NAMALWA (cell line): ENCODE measurements around the gene FAF2.

Source experiments
- DNase-seq: peaks from one replicate; pipeline ENCODE4 v3.0.0-alpha.2; 2015; ENCODE audit warnings: low spot score

FAF2 gene

GRCh38 chr5:176531902-176532493, 83.8 kb downstream of the FAF2 start:
- DNase-seq: no peak

- DNase-seq: no peak
These were observed 84.6 kb downstream of the FAF2 start for GRCh38 chr5:176532795-176533194.

- DNase-seq: peak; percentile 23
These were observed 85.2 kb downstream of the FAF2 start for GRCh38 chr5:176533390-176533789.

DNA sequence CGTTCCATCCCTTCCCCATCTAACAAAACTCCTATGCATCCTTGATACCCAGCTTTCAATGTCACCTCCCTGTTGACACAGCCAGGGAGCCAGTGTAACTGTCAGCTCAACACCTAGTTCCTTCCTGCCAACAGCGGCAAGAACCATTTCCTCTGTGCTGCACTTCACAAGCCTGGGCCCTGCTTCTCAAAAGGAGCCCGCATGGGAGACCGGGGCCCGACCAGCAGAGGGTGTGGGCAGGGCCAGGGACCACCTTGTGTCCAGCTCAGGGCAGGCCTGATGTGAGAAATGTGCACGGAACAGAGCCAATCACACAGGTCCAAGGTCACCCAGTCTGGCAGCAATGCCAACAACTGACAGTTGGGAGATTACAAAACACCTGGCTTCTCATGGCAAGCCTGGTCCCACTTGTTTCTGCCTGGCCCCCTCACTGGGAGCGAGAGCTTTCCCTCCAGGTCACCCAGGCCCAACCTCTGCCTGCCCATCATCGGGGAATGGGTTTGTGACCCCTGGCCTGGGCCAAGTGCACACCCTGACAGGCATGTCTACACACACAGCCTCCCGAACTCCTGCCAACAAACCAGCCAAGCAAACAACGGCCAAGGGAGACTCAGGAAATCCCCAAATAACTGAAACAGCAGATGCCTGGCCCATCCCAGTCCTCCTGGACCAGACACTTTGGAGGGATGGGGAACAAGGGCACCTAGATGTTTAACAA, 85.9 kb downstream of the FAF2 start:
- DNase-seq: peak; percentile 62

- peak; percentile 61 for DNase-seq
These were observed 86.5 kb downstream of the FAF2 start for GRCh38 chr5:176534640-176535039.

GRCh38 chr5:176535101-176535663, 87.0 kb downstream of the FAF2 start:
- peak; percentile 69 for DNase-seq

GRCh38 chr5:176535664-176536131, 87.5 kb downstream of the FAF2 start:
- DNase-seq: peak; percentile 62

GRCh38 chr5:176536132-176536901, 88.1 kb downstream of the FAF2 start:
- peak; percentile 83 for DNase-seq

- DNase-seq: peak; percentile 97
These were observed 88.8 kb downstream of the FAF2 start, which contains the start of gene RNF44 for GRCh38 chr5:176536902-176537553. Gene RNF44 (minus strand): TSS chr5:176537402. CDS start chr5:176532472, 4,930 bp downstream.

DNA sequence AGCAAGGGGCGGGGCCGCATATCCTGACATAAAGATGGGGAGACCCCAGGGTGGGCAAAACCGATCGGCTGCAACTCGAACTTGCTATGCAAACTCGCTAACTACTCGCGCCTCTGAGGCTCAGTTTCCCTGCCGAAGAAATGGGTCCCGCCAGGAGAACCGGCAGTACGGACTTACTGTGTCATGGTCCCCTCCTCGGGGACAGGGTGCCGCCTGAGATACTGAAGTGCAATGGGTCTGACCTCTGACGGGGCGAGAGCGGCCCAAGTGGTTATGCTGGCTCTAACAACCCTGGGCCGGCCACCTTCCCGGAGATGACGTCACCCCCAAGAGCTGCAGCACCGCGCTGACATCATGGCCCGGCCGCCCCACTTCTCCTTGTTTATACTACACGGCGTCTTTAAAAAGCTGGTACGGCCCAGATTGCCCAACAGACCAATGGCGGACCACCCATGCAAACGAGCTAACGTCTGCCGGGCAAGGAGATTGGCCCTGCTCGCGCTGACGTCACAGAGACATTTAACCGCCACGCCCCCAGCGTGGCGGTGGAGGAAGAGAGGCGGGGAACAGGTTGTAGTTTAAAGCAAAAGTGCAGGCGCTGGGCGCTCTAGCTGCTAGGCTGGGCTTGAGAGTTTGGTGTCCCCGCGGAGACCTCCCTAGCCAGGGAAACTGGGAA, 89.5 kb downstream of the FAF2 start:
- peak; percentile 100 for DNase-seq

DNA sequence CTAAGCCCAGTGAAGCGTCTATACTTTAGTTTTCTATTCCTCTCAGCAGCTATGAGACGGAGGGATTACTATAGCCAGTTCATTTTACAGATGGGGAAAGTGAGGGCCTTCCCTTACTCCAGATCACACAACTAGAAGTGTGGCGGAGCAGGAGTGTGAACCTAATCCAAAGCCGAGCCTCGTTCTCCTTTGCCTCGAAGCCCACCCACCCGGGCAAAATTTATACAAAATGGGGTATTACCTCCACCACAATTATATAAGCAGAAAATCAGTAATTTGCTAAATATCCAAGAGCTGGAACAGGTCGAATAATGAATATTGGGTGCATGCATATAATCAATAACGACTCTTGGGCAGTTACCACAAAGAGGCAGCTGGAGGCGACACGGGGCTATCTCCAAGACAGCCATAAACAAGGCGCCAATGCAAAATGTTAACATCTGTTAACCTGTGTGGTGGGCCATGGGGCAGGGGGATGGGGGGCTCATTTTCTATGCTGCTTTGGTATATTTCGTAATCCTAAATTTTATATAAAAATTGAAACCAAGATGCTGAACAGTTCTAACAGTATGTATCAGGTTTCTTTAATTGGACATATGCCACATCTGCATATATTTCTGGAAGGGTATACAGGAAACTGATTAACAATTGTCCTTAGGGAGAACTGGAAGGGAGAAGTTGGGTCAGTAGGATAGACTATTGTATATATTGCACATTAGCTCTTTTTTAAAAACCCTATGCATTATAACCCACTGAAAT, 90.2 kb downstream of the FAF2 start:
- DNase-seq: peak; percentile 24

- DNase-seq: peak; percentile 27
These were observed 90.8 kb downstream of the FAF2 start for GRCh38 chr5:176538989-176539384.

GRCh38 chr5:176540476-176540899, 92.3 kb downstream of the FAF2 start:
- no peak for DNase-seq

GRCh38 chr5:176540956-176541337, 92.8 kb downstream of the FAF2 start:
- DNase-seq: no peak

DNA sequence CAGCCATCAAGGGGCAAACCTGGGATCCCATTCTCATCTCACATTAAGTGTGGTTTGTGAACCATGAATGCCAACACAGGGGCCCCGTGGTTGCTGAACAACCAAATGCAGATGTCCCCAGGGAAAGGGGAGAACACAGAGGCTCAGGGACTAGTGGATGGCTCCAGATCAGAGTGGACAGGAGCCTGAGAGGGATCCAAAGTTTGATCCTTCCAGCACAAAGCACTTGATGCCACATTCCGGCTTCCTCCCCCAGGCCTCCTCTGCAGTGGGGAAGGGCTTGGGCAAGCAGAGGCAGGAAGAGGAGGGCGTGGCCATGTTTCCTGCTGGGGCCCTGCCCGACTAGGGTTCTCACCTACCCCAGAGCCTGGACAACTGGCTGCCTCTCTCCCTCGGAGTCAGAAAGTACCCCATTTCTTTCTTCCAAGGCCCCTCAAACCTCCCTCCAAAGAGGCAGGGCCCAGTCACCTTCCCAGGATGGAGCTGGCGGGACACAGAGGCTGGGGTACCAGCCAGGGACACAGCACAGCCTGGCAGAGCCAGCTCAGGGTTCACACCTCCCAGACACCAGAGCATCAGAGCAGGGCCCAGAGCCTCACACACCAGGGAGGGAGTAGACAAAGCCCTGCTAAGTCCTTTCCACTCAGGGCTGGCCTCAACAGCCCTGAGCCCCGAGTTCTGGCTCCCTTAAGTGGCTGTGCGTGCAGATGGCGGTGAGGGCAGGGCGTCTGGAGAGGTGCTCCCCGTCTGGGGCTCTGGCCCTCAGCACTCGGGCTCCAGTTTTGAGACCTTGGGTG, 93.4 kb downstream of the FAF2 start:
- peak; percentile 42 for DNase-seq

DNA sequence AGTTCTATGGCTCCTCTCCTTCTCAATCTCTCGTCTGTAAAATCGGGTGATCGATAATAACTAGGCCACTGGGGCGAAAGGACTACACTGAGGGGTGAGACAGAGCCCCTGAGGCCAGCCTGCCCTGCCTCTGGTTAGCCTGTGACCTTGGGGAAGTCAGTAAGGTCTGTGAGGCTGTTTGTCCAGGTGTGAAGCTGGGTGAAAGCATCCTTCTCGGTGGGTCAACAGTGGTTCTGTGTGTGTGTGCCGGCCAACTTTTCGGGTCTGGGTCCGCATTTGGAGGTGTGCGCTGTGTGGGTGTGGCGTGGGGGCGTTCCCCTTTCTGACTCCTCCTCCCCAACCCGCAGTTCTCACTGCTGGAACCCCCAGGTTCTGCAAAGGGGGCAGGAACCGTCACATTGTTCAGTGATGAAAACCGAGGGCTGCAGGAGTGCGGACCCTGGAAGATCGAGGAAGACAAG, 94.0 kb downstream of the FAF2 start:
- DNase-seq: peak; percentile 46

- peak; percentile 60 for DNase-seq
These were observed 94.6 kb downstream of the FAF2 start for GRCh38 chr5:176542596-176543427.

DNA sequence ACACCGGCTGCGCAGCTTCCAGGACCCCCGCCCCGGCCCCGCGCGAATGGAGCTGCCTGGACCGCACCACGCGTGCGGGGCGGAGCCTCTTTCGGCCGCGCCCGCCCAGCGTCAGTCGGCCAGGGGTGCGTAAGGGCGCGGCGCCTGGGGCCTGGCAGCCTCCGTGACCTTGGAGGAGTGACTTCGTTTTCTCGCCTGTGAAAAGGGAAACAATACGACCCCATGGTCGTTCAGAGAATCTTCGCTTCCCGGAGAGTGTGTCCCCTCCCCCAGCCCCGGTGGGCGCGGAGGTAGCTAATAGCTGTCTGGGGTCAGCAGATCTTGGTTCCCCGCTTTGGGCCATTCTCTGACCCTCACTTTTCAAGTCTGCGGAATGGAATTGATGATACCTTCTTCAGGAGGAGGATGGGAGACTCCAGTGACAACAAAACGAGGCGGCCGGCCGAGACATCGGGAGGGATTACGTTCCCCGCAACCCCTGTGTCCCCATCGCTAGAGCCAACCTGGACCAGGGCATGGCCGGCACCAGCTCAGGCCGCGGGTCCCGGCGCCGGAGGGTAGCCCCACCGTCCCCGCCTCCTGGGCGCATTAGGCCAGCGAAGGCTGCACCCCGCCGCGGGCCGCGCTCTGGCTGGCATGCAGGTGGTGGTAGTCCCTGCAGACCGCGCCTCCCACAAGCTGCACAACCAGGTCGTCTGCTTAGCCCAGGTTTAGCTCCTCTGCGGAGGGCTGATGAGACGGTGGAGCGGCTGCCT, 95.4 kb downstream of the FAF2 start:
- DNase-seq: peak; percentile 86
